IPS-11a (cell line): ENCODE data around the gene MAOB.
"Not testable (repeated sequence)": the region's sequence is repeated elsewhere in the genome, so short reads cannot be mapped to it uniquely, and the experiment has no call there.

Experiments used
- H3K4me3 ChIP-seq: one replicate; pipeline ENCODE4 v1.5.1; 2013; ENCODE audit warnings: low read depth, low read length, control low read depth

MAOB gene

DNA sequence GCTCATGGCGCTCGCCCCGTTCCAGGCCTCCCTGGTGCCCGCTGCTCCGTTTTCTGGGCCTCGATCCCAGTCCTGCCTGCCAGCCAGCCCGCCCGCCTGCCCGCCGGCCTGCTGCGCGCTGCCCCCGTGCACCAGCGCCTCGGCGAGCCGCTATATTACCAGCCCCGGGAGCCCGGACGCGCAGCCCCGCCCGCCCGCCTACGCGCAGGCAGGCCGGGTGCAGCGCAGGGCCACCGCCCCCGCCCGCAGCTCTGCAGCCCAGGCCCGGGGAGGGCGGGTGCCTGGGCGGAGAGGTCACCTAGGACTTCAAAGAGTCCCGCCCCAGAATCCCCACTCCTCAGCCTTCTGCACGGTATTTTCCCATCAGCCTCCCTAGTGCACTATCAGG, at the start of gene MAOB:
Gene MAOB (minus strand): TSS at position 157 of the 388 bp plus-strand sequence. CDS start 151 bp downstream, at position 6.
- peak within 1 kb of the TSS; percentile 4 for H3K4me3 ChIP-seq

DNA sequence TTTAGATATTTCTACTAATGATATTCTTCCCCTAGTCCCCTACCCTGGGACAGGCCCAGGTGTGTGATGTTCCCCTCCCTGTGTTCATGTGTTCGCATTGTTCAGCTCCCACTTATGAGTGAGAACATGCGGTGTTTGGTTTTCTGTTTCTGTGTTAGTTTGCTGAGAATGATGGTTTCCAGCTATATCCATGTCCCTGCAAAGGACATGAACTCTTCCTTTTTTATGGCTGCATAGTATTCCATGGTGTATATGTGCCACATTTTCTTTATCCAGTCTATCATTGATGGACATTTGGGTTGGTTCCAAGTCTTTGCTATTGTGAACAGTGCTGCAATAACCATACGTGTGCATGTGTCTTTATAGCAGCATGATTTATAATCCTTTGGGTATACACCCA, 39.8 kb upstream of the MAOB start:
- H3K4me3 ChIP-seq, result not testable (repeated sequence)

DNA sequence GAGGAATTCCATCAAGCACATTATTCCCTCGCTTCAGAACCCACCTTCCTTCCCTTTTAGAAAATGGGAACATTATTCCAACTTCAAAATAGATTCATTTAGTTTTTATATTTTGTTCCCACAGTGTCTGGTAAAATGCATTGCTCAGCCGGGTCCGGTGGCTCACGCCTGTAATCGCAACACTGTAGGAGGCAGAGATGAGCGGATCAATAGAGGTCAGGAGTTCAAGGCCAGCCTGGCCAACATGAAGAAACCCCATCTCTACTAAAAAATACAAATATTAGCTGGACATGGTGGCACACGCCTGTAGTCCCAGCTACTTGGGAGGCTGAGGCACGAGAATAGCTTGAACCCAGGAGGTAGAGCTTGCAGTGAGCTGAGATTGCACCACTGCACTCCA, 28.5 kb upstream of the MAOB start:
- H3K4me3 ChIP-seq, result not testable (repeated sequence)

DNA sequence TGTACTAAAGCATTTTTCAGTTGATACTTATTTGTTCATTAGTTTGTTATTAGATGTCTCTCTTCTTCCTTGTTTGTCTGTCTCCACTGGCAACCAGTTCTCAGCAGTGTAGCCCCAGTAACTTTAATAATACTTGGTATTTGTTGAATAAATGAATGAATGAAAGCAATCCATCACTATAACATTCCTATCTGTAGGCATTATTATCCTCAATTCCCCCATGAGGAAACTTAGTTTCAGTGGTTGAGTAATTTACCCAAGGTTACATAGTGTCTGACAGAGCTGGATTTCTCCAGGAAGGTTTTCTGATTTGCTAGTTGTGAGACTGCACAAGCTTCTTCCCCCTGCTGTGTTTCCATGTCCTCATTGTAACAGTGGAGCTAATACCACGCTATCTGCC, 27.8 kb upstream of the MAOB start:
- no peak overlapping the region for H3K4me3 ChIP-seq

DNA sequence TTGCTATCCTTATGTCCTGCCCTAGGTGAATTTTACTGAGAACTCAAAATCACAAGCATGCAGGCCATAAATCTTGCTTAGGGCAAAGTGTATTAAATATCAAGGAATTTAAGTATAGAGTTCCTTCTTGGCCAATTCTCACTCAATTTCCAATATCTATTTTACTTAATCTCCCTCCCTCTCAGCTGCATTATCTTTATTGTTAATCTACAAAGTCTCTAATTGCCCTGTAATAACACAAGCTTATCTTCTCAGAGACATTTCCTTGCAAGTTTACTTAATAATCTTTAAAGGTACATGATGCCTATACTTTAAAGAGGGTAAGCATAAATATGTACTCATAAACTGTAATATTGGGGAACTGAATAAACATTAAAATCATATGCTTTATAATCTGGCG, 26.9 kb upstream of the MAOB start:
- H3K4me3 ChIP-seq, result no peak overlapping the region

DNA sequence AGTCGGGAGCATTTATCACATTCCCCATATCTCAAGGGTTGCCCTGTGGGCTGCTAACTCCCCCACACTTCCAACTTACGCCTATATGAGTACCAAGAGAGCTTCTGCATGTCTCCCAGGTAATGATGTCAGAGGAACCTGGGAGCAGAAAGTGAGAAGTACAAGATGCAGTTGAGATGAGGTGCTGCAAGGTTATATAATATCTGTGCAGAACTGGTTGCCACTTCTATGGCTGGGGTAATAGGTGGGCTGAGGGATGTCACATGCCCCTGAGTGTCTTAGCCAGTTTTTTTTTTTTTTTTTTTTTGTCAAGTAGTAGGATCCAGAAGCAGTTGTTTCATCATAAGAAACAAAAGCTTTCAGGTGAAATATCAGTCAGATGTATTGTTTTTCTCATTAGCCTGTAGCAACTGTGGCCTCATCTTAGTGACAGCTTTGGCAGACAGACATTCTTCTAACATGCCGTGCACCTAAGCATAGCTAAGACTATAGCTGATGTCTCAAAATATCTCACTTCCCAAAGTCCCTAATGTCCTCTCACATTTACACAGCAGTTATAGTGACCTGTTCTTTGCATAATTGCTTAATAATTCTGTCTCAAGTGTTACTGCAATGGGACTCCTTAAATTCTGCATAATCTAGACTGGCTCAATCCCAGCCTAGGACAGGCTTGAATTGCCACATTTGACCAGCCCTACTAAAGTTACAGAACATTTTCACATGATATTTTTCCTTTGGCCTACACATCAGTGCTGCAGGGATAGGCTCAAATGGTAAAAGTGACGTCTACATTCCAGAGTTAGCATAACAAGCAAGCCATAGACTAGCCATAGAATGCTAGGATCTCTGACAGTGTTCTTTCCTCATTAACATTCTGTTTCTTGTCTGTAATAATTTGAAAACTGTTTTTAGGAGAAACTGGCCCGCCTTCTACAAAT, 17.9 kb upstream of the MAOB start:
- H3K4me3 ChIP-seq, result no peak overlapping the region

DNA sequence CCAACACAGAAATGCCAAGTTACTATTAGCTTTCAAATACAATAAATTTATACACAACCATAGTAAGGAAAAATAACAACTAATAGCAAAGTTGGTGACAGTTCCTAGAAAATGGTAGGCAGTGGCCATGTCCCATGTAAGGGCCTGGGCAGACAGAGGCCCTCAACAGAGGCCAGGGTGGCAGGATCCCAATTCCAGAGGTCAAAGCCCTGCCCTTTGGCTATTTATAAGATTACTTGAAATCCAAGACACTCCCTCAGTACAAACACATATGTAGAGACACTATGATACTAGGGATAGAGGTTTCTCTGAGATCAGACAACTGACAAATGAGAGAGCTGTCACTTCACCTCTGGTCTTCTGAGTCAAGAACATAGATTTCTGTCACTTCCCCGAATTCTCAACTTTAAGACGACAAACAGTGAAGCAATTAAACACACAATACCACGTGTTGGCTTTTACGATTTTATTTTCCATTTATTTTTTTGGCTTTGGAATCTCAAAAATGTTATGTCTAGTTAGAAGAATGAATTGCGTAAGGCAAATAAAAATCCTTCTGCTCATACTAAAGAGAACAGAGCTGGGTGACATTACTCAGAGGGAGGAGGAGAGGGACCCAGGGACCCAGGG, 16.3 kb upstream of the MAOB start:
- H3K4me3 ChIP-seq, result no peak overlapping the region

DNA sequence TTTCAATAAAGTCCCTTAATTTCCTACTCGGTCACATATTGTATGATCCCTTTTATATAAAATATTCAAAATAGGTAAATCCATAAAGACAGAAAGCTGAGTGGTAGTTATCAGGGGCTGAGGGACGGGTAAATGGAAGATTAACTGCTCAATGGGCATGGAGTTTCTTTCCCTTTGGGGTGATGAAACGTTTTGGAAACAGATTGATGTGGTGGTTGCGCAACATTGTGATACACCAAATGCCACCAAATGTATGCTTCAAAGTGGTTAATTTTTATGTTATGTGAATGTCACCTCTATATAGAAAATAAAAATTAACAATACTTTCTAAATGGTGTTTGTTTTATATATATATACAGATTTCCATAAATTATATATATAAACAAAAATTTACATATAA, 15.0 kb upstream of the MAOB start:
- no peak overlapping the region for H3K4me3 ChIP-seq

DNA sequence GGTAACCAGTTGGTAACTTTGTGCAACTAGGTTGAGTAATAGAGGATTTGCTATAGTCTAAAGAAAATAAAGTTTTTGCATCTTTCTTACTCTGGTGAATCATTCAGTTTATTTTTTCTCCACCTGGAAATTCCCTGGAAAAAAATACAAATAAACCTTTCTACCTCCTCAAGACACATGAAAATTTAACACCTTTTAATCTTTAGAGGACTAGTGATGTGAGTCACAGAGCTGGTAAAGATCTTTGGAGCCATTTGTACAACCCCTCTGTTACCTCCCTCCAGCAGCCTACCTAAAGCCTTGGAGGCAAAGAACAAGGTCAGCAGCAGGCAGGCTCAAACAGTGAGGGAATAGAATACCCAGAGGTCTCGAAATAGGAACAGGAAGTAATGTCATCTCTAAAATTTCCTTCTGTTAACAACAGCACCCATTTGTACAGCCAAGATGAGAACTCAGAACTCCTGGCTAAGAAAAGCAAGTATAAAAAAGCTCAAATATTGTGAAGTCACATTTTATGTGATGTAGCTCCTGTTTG, 10.2 kb upstream of the MAOB start:
- no peak overlapping the region for H3K4me3 ChIP-seq

DNA sequence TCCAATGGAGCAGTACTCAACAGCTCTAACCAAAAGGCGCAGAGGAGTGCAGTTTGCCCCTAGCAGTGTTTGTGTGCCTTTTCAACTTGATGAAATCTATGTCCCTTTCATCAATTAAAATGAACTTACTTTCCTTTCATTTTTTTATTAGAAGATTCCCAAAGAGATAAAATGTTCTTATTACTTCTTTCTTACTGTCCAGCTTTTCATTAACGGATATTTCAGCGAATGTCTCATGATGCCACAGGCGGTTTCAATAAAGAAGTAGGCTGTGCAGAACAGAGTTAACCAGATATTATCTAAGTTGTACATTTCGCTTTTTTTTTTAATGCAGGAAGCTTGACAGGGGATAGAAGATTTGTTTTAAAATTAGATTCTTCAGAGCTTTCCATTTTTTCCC, 3.4 kb upstream of the MAOB start:
- no peak overlapping the region for H3K4me3 ChIP-seq

DNA sequence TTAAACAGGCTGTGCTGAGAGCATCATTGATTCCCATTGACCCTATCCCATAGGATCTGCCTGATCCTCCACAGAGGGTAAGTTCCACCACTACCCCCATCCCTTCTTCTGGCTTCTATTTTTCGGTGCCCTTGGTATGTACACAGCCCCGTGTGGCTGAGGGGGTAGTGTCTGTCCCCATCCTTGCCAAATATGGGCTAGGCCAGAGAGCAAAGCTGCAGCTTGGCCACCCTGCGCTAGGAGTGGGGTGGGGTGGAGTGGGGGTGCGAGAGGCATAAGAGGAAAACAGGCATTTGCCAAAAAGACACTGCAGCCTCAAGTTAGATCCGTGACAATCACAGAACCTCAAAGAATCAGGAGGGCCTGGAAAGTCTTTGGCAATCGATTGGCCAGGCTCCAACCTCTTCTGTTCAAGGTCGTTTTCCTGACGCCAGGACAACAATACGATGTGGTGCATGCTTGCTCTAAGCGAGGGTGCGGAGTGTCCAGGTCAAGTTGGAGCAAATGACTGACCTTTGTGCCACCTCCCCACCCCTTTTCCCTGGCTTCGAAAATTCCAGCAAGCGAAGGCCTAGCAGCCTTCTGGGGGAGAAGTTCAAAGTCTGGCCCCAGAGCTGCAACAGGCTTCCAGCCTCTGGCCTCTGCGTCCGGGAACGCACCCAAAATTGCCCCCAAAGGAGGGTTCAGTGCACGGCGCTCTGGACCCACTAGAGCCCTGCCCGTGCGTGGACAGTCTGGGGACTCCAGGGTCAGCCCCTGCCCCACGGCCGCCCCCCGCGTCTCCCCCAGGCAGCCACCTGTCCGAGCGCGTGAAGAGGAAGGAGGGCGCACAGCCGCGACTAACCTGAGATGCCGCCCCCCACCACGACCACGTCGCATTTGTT, 598 bp downstream of the MAOB start:
- peak overlapping the region; percentile 4 for H3K4me3 ChIP-seq

DNA sequence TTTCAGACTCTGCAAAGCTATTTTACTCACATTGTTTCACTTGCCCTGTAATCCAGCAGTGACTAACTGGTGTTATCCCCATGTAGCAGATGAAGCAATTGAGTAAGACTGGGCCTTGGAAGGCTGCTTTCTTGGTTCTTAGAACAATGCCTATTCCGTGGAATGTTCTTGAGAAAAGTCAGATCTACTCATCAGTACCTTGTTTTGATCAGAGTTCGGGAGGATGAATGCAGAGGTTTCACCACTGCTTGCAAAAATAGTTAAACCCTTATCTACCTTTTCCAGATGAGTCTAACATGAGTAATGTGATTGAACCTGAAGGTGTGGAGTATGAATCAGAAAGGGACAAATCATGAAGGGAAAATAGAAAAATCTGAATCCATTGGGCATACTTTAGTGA, 1.8 kb downstream of the MAOB start:
- no peak overlapping the region for H3K4me3 ChIP-seq

DNA sequence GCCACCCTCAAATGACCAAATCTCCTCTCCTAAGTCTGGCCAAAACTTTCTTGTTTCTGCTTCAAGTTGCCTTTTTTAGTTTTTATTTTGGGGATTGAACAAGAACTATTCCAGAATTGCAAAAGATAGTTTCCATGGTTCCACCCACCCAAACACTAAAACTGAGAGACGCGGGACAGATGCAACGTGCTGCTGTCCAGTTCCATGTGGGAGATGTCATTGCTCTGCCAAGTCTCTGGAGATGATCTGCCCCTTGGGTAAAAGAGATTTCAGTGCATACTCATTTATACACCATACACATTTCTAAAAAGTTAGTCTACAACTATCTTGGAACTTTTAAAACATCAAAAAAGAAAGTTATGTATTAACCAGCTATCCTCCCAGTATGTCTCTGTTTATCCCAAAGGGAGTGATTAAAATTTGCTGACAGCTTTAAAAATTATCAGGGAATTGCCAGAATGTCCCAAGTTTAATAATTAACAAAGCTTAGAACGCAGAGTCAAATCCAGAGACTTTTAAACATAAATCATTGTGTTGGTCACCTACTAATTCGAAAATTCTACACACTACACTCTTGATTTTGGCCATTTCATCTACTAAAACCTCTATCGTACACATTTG, 3.2 kb downstream of the MAOB start:
- H3K4me3 ChIP-seq, result no peak overlapping the region

DNA sequence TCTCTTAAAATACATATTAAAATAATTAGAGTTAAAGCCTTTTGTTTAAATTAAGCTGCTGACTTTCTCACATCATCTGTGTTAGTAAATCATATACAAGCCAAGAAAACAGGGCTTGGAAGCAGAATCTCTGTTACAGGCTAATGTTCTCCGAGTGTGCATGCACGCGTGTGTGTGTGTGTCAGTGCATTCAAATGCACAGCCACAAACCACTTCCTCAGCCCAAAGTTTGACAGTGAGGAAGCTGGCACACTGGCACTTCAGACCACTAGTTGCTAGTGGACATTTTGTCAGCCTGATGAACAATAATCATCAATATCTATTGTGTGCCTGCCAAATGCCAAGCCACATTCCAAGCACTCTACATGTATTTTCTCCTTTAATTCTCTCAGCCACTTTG, 5.6 kb downstream of the MAOB start:
- H3K4me3 ChIP-seq, result no peak overlapping the region

DNA sequence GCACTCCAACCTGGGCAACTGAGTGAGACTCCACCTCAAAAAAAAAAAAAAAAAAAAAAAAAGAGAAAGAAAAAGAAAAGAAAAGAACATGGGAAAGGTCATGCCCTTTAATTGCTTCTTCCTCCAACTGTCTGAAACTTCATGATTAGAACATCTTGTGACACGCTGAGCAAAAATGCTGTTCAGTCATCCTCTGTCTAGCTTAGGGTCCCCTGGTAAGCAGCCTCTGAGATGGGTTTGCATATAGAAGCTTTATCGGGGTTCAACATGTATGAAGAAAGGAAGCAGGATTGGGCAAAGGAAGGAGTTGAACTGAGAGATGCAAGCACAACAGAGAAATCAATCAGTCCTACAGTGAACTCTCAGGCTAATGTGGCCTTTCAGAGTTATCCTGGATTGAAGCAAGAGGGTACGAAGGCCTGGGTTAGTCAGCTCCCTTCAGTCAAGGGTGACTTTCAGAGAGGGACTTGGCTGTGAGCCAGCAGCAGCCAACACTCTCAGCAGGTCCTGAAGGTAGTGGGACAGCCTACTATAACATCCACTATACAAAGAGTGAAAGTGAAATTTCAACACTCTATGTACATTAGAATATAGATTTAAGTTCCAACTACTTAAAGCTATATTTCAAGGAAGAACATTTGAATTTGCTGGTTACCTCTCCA, 11.4 kb downstream of the MAOB start:
- H3K4me3 ChIP-seq, result no peak overlapping the region

DNA sequence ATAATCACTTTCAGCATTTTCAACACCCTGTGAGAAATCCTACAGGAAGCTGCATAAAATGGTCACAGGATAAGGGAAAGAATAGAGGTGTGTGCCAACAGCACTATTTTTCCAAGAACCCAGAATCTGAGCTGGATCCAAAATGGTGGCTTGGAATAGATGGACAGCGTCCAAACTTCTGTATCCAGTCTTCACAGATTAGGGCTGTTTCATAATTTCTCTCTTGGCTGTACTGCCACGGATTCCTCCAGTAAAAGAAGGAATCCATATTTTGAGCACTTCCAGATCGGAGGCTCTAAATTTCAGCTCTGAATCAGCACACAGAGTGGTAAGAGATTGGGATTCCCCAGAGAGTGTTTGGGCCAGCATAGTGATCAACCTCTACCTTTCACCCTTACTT, 12.2 kb downstream of the MAOB start:
- H3K4me3 ChIP-seq, result no peak overlapping the region

DNA sequence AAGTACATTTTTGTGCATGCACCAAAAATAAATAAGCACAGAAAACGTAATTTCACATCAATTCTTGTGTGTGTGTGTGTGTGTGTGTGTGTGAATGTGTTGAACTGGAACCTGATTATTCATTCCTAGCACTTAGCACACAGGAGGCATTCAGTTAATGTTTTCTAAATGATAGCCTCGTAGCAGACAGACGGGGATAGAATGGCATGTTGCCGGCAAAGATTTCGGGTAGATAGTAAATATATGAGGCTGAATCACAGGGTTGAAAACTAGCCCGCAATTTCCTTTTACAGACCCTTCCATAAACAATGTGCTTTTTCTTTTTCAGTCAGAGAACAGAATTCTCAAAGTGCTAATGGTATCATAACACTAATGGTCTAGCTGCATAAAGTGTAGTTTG, 13.5 kb downstream of the MAOB start:
- H3K4me3 ChIP-seq, result no peak overlapping the region

DNA sequence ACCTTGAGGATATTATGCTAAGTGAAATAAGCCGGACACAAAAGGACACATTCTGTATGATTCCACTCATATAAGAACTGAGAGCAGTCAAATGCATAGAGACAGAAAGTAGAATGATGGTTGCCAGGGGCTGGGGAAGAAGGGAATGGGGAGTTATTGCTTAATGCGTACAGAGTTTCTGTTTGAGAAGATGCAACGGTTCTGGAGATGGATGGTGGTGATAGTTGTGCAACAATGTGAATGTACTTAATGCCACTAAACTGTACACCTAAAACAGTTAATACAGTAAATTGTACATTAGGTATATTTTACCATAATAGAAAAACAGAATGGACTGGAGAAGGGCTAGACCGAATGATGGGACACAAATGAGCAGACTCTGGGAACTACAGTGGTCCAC, 15.8 kb downstream of the MAOB start:
- H3K4me3 ChIP-seq, result no peak overlapping the region

DNA sequence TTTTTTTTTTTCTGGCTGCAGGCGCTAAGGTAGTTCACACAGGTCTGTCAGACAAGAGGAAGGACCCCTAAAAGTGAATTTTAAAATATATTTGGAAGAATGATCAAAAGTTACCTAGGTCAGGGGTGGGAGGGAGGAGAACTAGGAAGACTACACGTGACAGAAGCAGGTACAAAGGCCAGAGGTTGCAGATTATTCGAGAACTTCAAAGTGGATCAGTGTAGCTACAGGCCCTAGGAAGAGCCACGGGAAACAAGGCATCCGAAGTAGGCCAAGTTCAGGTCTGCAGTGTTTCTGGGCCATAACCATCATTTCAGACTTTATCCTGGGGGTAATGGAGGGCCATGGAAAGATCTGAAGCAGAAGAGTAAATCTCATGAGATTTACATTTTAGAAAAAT, 16.5 kb downstream of the MAOB start:
- H3K4me3 ChIP-seq, result no peak overlapping the region

DNA sequence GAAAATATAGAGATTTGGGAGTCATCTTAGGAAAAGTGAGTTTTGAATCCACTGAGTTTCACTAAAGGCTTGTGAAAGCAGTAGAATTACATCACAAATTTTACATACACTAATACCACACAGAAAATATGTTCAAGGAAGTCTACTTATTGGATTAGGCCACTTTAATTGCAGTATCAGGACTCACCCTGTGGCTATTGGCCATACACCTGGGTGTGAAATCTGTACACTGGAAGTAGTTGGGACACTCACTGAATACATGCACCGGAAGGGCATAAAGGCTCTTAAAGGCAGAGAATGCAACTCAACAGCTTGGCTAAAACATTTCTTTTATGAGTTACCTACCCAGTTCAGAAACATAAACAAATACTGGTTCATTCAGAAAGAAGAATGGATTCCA, 19.8 kb downstream of the MAOB start:
- H3K4me3 ChIP-seq, result no peak overlapping the region
